ENCODE results near the gene TCTN2. TPM values are rescaled to one million over a fixed set of nuclear protein-coding genes. Genes with fewer than 3 reads are reported as not detected.

Gene TCTN2
- total and polyA plus RNA-seq, 2 experiments from 2014 or later = 2.7 to 6.0 TPM

GRCh38 chr12:123657211-123657610 is 13.7 kb upstream of the TCTN2 start:
- no peaks in the 10 kb centered on the region for H3K4me1 ChIP-seq (ENCODE audit: insufficient read depth)
- H3K79me2 ChIP-seq (replicated peaks; ENCODE audit: insufficient read depth) = no peaks in the 10 kb centered on the region
- no peak overlapping the region for H2AFZ ChIP-seq
- H3K9me2 ChIP-seq (ENCODE audit: insufficient read depth) = no peaks in the 10 kb centered on the region
- peaks cover 43% of the 10 kb centered on the region for H3K36me3 Mint-ChIP-seq (ENCODE audit: low read depth)
- H3K27me3 ChIP-seq (ENCODE audit: insufficient read depth) = no peaks in the 10 kb centered on the region
- no peaks in the 10 kb centered on the region for H3K9me3 Mint-ChIP-seq
- H3K27ac ChIP-seq (ENCODE audit: low read depth) = no peak overlapping the region
- H4K20me1 ChIP-seq (replicated peaks; ENCODE audit: insufficient read depth) = no peaks in the 10 kb centered on the region; the same call in 1 of the 2 replicates
- TF ChIP-seq POLR2AphosphoS5 (IDR thresholded peaks at IDR 0.05; ENCODE audit: low read depth) (no peak), CTCF (conservative IDR thresholded peaks at IDR 0.05; ENCODE audit: low read depth in 2 of 2) (peak in 1 of 2 experiments; percentile 43; a peak in 3 of 4 replicates), STAT1 (IDR thresholded peaks at IDR 0.05; ENCODE audit: unreplicated experiment) (no peak)
- DNase-seq (ENCODE audit: low spot score) (peak; percentile 53), ATAC-seq (peak; percentile 66)
- no peak overlapping the region for H3K27ac Mint-ChIP-seq
- no peak overlapping the region for H3K4me2 ChIP-seq
- peaks cover 4% of the 10 kb centered on the region; the same call in 1 of the 2 replicates for H3F3A ChIP-seq (replicated peaks; ENCODE audit: low read depth)
- no peaks in the 10 kb centered on the region for H3K4me1 Mint-ChIP-seq
- no peak overlapping the region for H3K4me3 ChIP-seq
- no peak overlapping the region for H3K4me3 Mint-ChIP-seq
- H3K27me3 Mint-ChIP-seq (ENCODE audit: insufficient read depth, low read depth, poor library complexity) = peaks cover 3% of the 10 kb centered on the region
- H3K36me3 ChIP-seq (ENCODE audit: insufficient read depth) = peaks cover 8% of the 10 kb centered on the region

GRCh38 chr12:123659996-123660727 is 10.8 kb upstream of the TCTN2 start:
- no peak for TF ChIP-seq POLR2AphosphoS5 (IDR thresholded peaks at IDR 0.05; ENCODE audit: low read depth)
- TF ChIP-seq CREB1 (CRISPR knock-in tag; IDR thresholded peaks at IDR 0.05; ENCODE audit: low read depth) = no peak
- TF ChIP-seq STAT1 (IDR thresholded peaks at IDR 0.05; ENCODE audit: unreplicated experiment) = no peak
- TF ChIP-seq EZH2 (IDR thresholded peaks at IDR 0.05; ENCODE audit: low read depth, unreplicated experiment) = no peak
- H3K36me3 ChIP-seq (ENCODE audit: insufficient read depth) = peaks cover 5% of the 10 kb centered on the region
- H3K4me2 ChIP-seq = no peak overlapping the region
- 0 out of 2 replicates have a peak, but pooled peaks cover 4% of the 10 kb centered on the region for H3F3A ChIP-seq (replicated peaks; ENCODE audit: low read depth)
- no peaks in the 10 kb centered on the region; the same call in 1 of the 2 replicates for H4K20me1 ChIP-seq (replicated peaks; ENCODE audit: insufficient read depth)
- H3K4me1 ChIP-seq (ENCODE audit: insufficient read depth) = no peaks in the 10 kb centered on the region
- ATAC-seq (no peak), DNase-seq (ENCODE audit: low spot score) (no peak)
- Mint-ChIP-seq H3K36me3 (ENCODE audit: low read depth) (peaks cover 36% of the 10 kb centered on the region), H3K9me3 (no peaks in the 10 kb centered on the region), H3K27me3 (ENCODE audit: insufficient read depth, low read depth, poor library complexity) (peaks cover 2% of the 10 kb centered on the region), H3K4me3 (no peak overlapping the region), H3K4me1 (no peaks in the 10 kb centered on the region), H3K27ac (no peak overlapping the region)
- H3K9me2 ChIP-seq (ENCODE audit: insufficient read depth) = no peaks in the 10 kb centered on the region
- no peaks in the 10 kb centered on the region for H3K79me2 ChIP-seq (replicated peaks; ENCODE audit: insufficient read depth)
- no peaks in the 10 kb centered on the region for H3K27me3 ChIP-seq (ENCODE audit: insufficient read depth)
- no peak overlapping the region for H3K4me3 ChIP-seq
- H2AFZ ChIP-seq = no peak overlapping the region
- H3K27ac ChIP-seq (ENCODE audit: low read depth) = no peak overlapping the region

- Histone ChIP-seq H4K20me1 (replicated peaks; ENCODE audit: insufficient read depth) (no peaks in the 10 kb centered on the region), H3K4me1 (ENCODE audit: insufficient read depth) (no peaks in the 10 kb centered on the region), H2AFZ (no peak overlapping the region), H3K4me3 (no peak overlapping the region), H3K4me2 (no peak overlapping the region), H3K27me3 (ENCODE audit: insufficient read depth) (no peaks in the 10 kb centered on the region), H3K36me3 (ENCODE audit: insufficient read depth) (no peaks in the 10 kb centered on the region), H3K27ac (ENCODE audit: low read depth) (no peak overlapping the region), H3F3A (replicated peaks; ENCODE audit: low read depth) (no peaks in the 10 kb centered on the region), H3K9me2 (ENCODE audit: insufficient read depth) (no peaks in the 10 kb centered on the region), H3K79me2 (replicated peaks; ENCODE audit: insufficient read depth) (no peaks in the 10 kb centered on the region)
- Mint-ChIP-seq H3K4me3 (no peak overlapping the region), H3K27ac (no peak overlapping the region), H3K9me3 (no peaks in the 10 kb centered on the region; the same call in 2 of the 3 replicates), H3K4me1 (no peaks in the 10 kb centered on the region), H3K36me3 (ENCODE audit: low read depth) (peaks cover 9% of the 10 kb centered on the region; the same call in 2 of the 3 replicates), H3K27me3 (ENCODE audit: insufficient read depth, low read depth, poor library complexity) (peaks cover 2% of the 10 kb centered on the region)
- ATAC-seq (no peak), DNase-seq (ENCODE audit: low spot score) (no peak)
- TF ChIP-seq ZNF114 (CRISPR knock-in tag; IDR thresholded peaks at IDR 0.05) (no peak), ZNF462 (CRISPR knock-in tag; IDR thresholded peaks at IDR 0.05) (no peak), EZH2 (IDR thresholded peaks at IDR 0.05; ENCODE audit: low read depth, unreplicated experiment) (no peak), CREB1 (CRISPR knock-in tag; IDR thresholded peaks at IDR 0.05; ENCODE audit: low read depth) (no peak)
These were observed 3.1 kb upstream of the TCTN2 start for GRCh38 chr12:123667771-123668170.

Data from GM23338 (cell line).